GM21381 (cell line): Measurements from ENCODE around the gene SGCE.
"Not testable (repeated sequence)": the region's sequence is repeated elsewhere in the genome, so short reads cannot be mapped to it uniquely, and the experiment has no call there.

Experiments used
- ATAC-seq: cut with Tn5 transposase; IDR thresholded peaks from one replicate; pipeline ENCODE4 v1.9.1; 2021; ENCODE audit warnings: mild to moderate bottlenecking, moderate library complexity; ENCODE audit not compliant: unreplicated experiment

Gene SGCE

DNA sequence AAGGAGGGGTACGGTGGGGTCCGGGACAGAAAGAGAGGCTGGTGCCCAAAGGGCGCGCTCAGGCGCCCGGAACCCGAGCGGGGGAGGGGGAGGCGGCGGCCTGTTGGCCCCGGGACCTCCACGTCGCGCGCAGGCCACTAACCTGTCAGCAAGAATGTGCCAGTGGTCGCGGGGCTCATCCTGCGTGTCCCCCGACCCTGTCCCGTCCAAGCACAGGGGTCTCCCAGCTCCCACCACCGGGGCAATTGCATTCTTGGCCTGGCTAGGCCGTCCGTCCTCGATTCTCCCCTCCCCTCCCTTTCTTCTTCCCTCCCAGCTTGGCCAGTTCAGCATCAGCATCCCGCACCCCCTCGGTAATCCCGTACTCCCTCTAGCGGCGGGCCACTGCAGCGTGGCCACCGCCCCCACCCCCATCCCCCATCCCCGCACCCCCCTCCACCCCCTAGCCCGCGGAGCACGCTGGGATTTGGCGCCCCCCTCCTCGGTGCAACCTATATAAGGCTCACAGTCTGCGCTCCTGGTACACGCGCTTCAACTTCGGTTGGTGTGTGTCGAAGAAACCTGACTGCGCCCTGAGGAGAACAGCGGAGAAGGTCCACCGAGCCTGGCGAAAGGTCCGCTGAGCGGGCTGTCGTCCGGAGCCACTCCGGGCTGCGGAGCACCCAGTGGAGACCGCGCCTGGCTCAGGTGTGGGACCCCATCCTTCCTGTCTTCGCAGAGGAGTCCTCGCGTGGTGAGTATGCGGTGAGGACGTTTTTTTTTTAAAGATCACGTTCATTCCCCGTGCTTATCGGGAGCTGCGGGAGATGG is at the start of gene SGCE:
TSS of gene SGCE (minus strand) at position 286 of the 810 bp plus-strand sequence. CDS start at position 251, 35 bp downstream.
- peak; percentile 15 for ATAC-seq

DNA sequence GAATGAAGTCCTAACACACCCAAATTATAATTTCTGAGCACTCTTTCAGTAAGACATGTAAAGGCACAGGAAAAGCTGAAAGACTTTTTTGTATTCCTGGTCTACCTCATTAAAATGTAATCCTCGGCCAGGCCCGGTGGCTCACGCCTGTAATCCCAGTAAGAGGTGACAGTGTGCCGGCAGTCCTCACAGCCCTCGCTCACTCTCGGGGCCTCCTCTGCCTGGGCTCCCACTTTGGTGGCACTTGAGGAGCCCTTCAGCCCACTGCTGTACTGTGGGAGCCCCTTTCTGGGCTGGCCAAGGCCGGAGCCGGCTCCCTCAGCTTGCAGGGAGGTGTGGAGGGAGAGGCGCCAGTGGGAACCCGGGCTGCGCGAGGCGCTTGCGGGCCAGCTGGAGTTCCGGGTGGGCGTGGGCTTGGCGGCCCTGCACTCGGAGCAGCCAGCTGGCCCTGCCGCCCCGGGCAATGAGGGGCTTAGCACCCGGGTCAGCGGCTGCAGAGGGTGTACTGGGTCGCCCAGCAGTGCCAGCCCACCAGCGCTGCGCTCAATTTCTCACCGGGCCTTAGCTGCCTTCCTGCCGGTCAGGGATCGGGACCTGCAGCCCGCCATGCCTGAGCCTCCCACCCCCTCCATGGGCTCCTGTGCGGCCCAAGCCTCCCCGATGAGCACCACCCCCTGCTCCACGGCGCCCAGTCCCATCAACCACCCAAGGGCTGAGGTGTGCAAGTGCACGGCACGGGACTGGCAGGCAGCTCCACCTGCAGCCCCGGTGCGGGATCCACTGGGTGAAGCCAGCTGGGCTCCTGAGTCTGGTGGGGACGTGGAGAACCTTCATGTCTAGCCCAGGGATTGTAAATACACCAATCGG is 49.5 kb upstream of the SGCE start:
- ATAC-seq: not testable (repeated sequence)

GRCh38 chr7:94701555-94701973 is 45.6 kb upstream of the SGCE start:
- ATAC-seq: no peak

- ATAC-seq: no peak
Observed at GRCh38 chr7:94700926-94701554, 45.1 kb upstream of the SGCE start.

DNA sequence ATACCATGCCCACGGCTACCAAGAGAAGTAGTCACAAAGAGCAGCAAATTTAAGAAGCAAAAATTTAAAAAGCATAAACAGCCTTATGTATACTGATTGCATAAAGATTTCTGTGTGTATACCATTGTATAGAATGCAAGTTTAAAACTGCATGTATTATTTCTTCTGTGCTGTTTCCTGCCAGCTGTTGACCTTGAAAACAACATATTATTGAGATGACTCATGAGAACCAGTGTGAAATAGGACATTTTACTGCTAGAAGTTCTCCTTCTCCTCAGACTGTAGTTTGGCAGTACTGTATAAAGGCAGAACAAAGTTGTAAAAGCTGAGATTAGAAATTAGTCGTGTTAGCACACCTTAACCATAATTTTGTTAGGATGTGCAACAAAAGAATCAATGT is 42.3 kb upstream of the SGCE start:
- no peak for ATAC-seq

DNA sequence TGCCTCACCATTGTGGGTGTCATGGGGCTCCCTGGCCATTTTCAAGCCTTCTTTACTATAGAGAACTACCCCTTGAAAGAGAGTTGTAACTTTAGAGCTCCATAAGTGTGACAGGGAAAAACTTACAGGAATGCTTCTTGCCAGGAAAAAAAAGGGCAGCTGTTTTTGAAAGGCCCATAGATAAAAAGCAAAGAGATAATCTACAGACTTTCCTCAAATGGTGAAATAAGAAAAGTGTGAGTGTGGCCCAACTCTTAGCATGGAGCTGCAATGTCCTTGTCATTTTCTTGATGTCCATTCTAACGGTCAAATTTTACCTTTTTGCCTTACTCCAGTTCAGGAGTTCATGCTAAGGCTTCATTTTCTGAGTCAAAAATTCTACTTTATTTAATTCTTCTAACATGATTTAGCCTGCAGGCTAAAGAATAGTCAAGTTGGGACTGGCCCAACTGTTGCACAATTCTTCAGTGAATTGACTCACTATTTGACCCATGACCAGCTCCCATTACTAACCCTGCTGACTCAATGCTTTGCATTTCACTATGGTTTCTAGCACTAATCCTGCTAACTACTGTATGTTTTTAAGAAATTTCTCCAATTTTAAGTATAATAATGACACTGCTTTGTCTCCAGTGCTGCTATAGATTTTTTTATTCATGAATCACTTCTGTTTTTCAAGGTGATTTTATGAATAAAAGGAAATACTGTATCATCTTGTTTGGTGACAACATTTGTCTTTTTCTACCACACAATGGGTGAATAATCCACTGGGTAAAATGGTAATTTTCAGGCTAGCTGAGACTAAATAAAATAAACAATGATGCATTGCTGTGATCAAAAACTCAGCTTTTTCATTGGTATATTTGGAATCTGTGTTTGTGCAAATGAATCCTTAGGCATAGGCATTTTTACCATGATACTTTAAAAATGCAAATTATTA is 41.4 kb upstream of the SGCE start:
- no peak for ATAC-seq

DNA sequence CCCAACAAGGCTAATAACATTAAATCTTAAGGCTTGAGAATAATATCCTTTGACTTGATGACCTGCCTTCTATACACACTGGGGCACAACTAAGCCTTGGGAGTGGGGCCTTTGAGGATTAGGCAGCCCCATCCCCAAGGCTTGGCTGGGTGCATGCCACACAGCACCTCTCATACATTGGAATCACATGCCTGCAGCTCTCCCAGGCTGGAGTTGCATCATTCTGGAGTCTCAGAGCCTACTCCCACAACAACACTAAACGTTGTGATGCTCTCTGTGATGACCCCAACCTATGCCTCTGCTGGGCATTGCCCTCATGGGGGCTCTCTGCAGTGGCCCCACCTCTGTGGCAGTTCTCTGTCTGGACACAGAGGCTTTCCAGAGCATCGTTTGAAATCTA is 31.9 kb upstream of the SGCE start:
- ATAC-seq: no peak

- no peak for ATAC-seq
Observed at GRCh38 chr7:94687076-94687475, 31.1 kb upstream of the SGCE start.

GRCh38 chr7:94683066-94683465 is 27.1 kb upstream of the SGCE start:
- ATAC-seq: no peak

DNA sequence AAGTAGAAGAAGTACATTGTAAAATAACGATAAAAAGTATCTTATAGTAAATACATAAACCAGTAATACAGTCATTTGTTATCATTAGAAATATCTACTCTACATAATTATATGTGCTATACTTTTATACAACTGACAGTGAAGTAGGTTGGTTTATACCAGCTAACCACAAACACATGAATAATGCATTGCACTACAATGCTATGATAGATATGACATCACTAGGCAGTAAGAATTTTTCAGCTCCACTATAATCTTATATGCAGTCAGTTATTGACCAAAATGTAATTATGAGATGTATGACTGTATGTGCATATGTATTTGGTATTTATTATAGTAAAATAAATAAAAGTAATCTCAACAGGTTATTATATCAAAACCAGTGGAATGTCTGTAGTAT is 23.4 kb upstream of the SGCE start:
- ATAC-seq: no peak

GRCh38 chr7:94676431-94676830 is 20.5 kb upstream of the SGCE start:
- ATAC-seq: no peak

- no peak for ATAC-seq
Observed at GRCh38 chr7:94675356-94675755, 19.4 kb upstream of the SGCE start.

- ATAC-seq: no peak
Observed at GRCh38 chr7:94671444-94672235, 15.7 kb upstream of the SGCE start.

DNA sequence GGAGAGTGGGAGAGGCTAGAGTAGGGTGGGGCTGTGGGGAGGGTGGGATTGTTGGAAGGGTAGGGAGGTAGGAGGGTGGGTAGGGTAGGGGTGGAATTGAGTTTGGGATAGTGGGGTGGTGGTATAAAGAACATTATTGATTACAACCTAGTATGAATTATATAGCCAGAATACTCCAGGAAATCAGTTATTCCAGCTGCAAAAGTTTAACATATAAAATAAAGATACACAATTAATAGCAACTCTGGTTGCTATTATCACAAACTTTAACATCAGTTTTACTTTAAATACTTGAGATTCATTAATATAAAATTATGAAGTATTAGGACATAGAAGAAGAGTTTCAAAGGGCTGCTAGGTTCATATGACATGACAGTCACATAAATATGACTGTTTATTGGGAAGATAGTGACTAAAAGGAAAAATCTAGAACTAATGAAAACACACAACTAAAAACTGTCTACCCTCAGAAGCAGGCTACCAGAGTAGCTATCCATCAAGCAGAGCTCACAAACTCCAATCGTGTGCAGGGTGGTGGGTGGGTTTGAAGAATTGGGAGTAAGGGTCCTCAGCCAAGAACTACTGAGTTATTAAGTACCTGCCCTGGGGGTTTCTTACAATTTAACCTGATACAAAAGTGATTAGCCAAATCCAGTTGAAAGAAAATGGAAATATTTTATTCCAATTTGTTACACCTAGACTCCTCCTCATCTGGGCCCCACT is 14.0 kb upstream of the SGCE start:
- no peak for ATAC-seq

DNA sequence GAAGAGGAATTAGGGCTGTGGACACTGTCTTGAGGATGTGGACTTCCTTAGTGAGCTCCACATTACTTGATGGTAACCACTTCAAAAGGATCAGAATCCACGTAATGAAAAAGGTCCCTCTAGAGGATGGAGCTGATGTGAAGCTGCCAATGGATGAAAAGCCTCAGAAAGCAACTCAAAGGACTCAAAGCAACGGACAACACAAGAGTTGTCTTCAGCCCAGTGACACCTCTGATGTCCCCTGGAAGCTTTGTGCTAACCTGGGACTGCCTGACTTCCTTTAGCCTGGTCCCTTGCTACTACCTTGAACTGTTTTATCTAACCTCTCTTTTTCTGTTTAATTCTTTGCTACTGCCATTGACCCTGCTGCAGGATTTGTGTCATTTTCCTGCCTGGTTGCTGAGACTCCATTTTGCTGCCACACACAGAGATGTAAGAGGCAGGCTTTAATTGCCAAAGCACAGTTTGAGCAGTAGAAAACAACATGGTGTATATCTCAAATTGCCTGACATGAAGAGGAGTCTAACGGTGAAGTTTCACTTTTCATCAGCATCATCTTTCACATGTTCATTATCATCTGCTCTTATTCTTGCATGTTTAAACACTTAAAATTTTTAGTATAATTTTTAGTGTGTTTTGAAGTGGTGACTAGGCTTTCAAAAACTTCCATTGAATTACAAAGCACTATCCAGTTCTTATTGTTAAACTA is 11.1 kb upstream of the SGCE start:
- no peak for ATAC-seq

DNA sequence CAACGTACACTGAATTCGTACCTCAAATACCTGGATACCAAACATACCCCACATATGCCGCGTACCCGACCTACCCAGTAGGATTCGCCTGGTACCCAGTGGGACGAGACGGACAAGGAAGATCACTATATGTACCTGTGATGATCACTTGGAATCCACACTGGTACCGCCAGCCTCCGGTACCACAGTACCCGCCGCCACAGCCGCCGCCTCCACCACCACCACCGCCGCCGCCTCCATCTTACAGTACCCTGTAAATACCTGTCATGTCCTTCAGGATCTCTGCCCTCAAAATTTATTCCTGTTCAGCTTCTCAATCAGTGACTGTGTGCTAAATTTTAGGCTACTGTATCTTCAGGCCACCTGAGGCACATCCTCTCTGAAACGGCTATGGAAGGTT is 9.5 kb upstream of the SGCE start:
- ATAC-seq: no peak

GRCh38 chr7:94664023-94664422 is 8.1 kb upstream of the SGCE start:
- no peak for ATAC-seq

- ATAC-seq: no peak
Observed at GRCh38 chr7:94662548-94662947, 6.6 kb upstream of the SGCE start.
